Measurements from ENCODE around the gene GRIA4. TPM values are rescaled to one million over a fixed set of nuclear protein-coding genes. Genes with fewer than 3 reads are reported as not detected.

GRIA4 gene
- total RNA-seq, 1 donor from 2014 or later = 3.7 TPM

DNA sequence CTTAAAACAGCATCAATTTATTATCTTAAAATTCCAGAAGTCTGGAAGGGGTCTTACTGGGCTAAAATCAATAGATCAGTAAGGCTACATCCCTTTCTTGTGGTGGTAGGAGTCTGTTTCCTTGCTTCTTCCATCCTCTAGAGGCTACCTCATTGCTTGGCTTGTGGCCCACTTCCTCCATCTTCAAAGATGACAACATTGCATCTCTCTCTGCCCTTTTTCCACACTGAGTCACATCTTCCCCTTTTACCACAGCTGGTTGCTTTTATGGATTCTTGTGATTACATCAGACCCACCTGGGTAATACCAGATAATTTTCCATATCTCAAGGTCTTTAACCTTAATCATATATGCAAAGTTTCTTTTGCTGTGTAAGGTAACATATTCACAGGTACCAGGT is 60.9 kb downstream of the GRIA4 start:
- H3K4me3 Mint-ChIP-seq = no peak overlapping the region
- no peak overlapping the region for H2AFZ ChIP-seq (replicated peaks)
- H4K20me1 ChIP-seq (ENCODE audit: low read depth) = peaks cover 2% of the 10 kb centered on the region
- H3K79me2 ChIP-seq (ENCODE audit: low read depth) = no peaks in the 10 kb centered on the region
- no peaks in the 10 kb centered on the region for H3K9me3 Mint-ChIP-seq
- no peaks in the 10 kb centered on the region for H3K36me3 ChIP-seq
- H3K36me3 Mint-ChIP-seq = no peaks in the 10 kb centered on the region
- no peaks in the 10 kb centered on the region for H3F3A ChIP-seq (ENCODE audit: low read depth)
- no peak overlapping the region for H3K4me2 ChIP-seq
- H3K27ac ChIP-seq = no peak overlapping the region
- H3K4me1 Mint-ChIP-seq = no peaks in the 10 kb centered on the region
- H3K27me3 ChIP-seq = no peaks in the 10 kb centered on the region
- H3K4me1 ChIP-seq = no peaks in the 10 kb centered on the region
- no peak overlapping the region for H3K27ac Mint-ChIP-seq
- no peak overlapping the region for H3K9ac ChIP-seq
- TF ChIP-seq EZH2phosphoT487 (IDR thresholded peaks at IDR 0.05) (no peak), EZH2 (IDR thresholded peaks at IDR 0.05) (no peak), CTCF (IDR thresholded peaks at IDR 0.05) (no peak)
- H3K9me3 ChIP-seq (ENCODE audit: low read depth) = no peaks in the 10 kb centered on the region
- peaks cover 7% of the 10 kb centered on the region for H3K27me3 Mint-ChIP-seq (ENCODE audit: insufficient read depth, low read depth)
- H3K4me3 ChIP-seq = no peak overlapping the region
- no peak for DNase-seq (ENCODE audit: low spot score)

DNA sequence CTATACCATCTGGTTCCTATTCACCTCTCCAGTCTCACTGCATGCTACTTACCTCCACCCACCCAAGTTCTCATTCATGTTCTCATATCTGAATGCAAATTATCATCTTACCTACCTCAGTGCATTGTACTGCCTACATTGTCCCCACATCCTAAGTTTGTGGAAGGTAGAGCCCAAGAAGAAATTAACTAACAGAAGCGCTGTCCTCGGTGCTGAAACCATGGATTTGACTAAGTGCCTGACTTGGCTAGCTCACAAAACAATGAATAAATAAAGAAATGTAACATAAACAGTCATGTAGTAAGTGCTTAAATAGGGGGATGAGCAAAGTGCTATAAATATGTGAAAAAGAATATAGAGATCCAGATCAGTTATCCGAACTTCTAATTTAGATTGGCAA is 63.2 kb downstream of the GRIA4 start:
- no peak overlapping the region for H3K27ac ChIP-seq
- H4K20me1 ChIP-seq (ENCODE audit: low read depth) = peaks cover 2% of the 10 kb centered on the region
- no peak overlapping the region for H3K4me3 ChIP-seq
- H3K9me3 ChIP-seq (ENCODE audit: low read depth) = no peaks in the 10 kb centered on the region
- H2AFZ ChIP-seq (replicated peaks) = no peak overlapping the region
- TF ChIP-seq CTCF (IDR thresholded peaks at IDR 0.05) (no peak), EZH2 (IDR thresholded peaks at IDR 0.05) (no peak), EZH2phosphoT487 (IDR thresholded peaks at IDR 0.05) (no peak)
- H3K79me2 ChIP-seq (ENCODE audit: low read depth) = no peaks in the 10 kb centered on the region
- DNase-seq (ENCODE audit: low spot score) = peak; percentile 87
- no peaks in the 10 kb centered on the region for H3F3A ChIP-seq (ENCODE audit: low read depth)
- no peaks in the 10 kb centered on the region for H3K9me3 Mint-ChIP-seq
- H3K4me2 ChIP-seq = no peak overlapping the region
- H3K27ac Mint-ChIP-seq = no peak overlapping the region
- H3K4me1 ChIP-seq = no peaks in the 10 kb centered on the region
- no peak overlapping the region for H3K4me3 Mint-ChIP-seq
- no peak overlapping the region for H3K9ac ChIP-seq
- H3K36me3 ChIP-seq = no peaks in the 10 kb centered on the region
- H3K4me1 Mint-ChIP-seq = no peaks in the 10 kb centered on the region
- H3K27me3 Mint-ChIP-seq (ENCODE audit: insufficient read depth, low read depth) = peaks cover 7% of the 10 kb centered on the region
- H3K27me3 ChIP-seq = no peaks in the 10 kb centered on the region
- no peaks in the 10 kb centered on the region for H3K36me3 Mint-ChIP-seq

DNA sequence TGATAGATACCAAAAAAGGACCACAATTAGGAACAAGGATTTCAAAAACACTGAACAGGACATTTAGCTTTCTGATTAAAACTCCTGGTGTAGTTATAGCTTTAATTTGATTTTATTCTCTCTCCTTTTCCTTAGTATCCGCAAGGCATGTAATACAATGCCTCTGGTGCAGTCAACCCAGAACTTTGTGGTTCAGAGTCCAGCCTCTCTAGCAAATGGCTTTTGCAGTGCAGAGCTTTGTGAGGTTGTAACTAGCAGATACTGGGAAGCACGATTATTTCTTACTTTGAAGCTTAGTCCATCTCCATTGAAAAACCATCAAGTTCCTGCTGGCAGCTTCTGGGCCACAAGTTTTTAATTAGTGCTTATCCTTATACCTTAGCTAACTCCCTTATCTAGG is 79.8 kb downstream of the GRIA4 start:
- no peak overlapping the region for H3K27ac ChIP-seq
- no peak overlapping the region for H3K9ac ChIP-seq
- H4K20me1 ChIP-seq (ENCODE audit: low read depth) = no peaks in the 10 kb centered on the region
- H2AFZ ChIP-seq (replicated peaks) = no peak overlapping the region
- Mint-ChIP-seq H3K27me3 (ENCODE audit: insufficient read depth, low read depth) (no peaks in the 10 kb centered on the region), H3K27ac (no peak overlapping the region), H3K36me3 (no peaks in the 10 kb centered on the region), H3K4me3 (no peak overlapping the region), H3K4me1 (peaks cover 14% of the 10 kb centered on the region), H3K9me3 (no peaks in the 10 kb centered on the region)
- no peaks in the 10 kb centered on the region for H3K36me3 ChIP-seq
- no peaks in the 10 kb centered on the region for H3F3A ChIP-seq (ENCODE audit: low read depth)
- H3K27me3 ChIP-seq = no peaks in the 10 kb centered on the region
- H3K4me2 ChIP-seq = no peak overlapping the region
- no peak for DNase-seq (ENCODE audit: low spot score)
- TF ChIP-seq CTCF (IDR thresholded peaks at IDR 0.05) = no peak
- no peak for TF ChIP-seq EZH2 (IDR thresholded peaks at IDR 0.05)
- TF ChIP-seq EZH2phosphoT487 (IDR thresholded peaks at IDR 0.05) = no peak
- no peaks in the 10 kb centered on the region for H3K9me3 ChIP-seq (ENCODE audit: low read depth)
- no peak overlapping the region for H3K4me3 ChIP-seq
- no peaks in the 10 kb centered on the region for H3K79me2 ChIP-seq (ENCODE audit: low read depth)
- no peaks in the 10 kb centered on the region for H3K4me1 ChIP-seq

Data from neural progenitor cell (in vitro differentiated cells).